ENCODE measurements around the gene ERC1. TPM values are rescaled to one million over a fixed set of nuclear protein-coding genes. Genes with fewer than 3 reads are reported as not detected.

ERC1 gene
- total RNA-seq, 1 experiment from 2014 or later: 40.4 TPM

DNA sequence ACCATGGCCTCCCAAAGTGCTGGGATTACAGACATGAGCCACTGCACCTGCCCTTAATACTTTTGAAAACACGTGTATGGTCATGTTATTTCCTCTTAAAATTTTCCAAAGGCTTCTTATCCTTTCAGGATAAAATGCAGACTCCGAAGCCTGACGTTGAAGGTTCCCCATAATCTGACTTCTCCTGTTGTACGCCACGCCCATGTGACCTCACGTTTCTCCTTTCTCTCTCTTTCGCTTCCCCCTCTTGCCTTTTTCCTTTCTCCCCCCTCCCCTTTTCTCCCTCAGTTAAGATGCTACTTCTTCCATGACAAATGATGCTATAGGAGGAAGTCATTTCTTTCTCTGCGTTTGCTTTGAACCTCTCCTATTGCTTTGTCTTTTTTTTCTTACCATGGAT, 337.4 kb downstream of the ERC1 start:
- H3K27ac ChIP-seq (ENCODE audit: low read length): no peak overlapping the region
- CTCF ChIA-PET: no interaction called here
- no peak overlapping the region for H3K4me3 ChIP-seq (ENCODE audit: low read depth in 2 of 2, low read length in 2 of 2)
- in situ Hi-C loops (cut with HindIII; ENCODE audit: low pct_unique_long_range_greater_than_20kb, low sequenced_read_pairs): no loop called here
- no peaks in the 10 kb centered on the region for H3K9me3 ChIP-seq (ENCODE audit: control insufficient read depth, insufficient read depth, low read depth, low read length)
- DNase-seq (ENCODE audit: low read depth, low spot score) (no peak), ATAC-seq (no peak)
- H3K4me1 ChIP-seq (ENCODE audit: control insufficient read depth, insufficient read depth, low read length): no peaks in the 10 kb centered on the region; the same call in 1 of the 2 replicates
- BruUV-seq (replicated peaks): no TSS peak
- H3K36me3 ChIP-seq (ENCODE audit: control insufficient read depth, insufficient read depth, low read length): no peaks in the 10 kb centered on the region; the same call in 1 of the 2 replicates
- no peaks in the 10 kb centered on the region for H3K27me3 ChIP-seq (ENCODE audit: control insufficient read depth, insufficient read depth, low read length)
- POLR2A ChIA-PET: no interaction called here
- TF ChIP-seq POLR2AphosphoS5 (IDR thresholded peaks at IDR 0.05; ENCODE audit: low read depth, low read length) (no peak), TCF7L2 (IDR thresholded peaks at IDR 0.05; ENCODE audit: low read depth, low read length) (no peak), SIN3A (IDR thresholded peaks at IDR 0.05; ENCODE audit: borderline replicate concordance, insufficient read depth, low read depth, low read length) (no peak)
- TF ChIP-seq, protein P1, sequence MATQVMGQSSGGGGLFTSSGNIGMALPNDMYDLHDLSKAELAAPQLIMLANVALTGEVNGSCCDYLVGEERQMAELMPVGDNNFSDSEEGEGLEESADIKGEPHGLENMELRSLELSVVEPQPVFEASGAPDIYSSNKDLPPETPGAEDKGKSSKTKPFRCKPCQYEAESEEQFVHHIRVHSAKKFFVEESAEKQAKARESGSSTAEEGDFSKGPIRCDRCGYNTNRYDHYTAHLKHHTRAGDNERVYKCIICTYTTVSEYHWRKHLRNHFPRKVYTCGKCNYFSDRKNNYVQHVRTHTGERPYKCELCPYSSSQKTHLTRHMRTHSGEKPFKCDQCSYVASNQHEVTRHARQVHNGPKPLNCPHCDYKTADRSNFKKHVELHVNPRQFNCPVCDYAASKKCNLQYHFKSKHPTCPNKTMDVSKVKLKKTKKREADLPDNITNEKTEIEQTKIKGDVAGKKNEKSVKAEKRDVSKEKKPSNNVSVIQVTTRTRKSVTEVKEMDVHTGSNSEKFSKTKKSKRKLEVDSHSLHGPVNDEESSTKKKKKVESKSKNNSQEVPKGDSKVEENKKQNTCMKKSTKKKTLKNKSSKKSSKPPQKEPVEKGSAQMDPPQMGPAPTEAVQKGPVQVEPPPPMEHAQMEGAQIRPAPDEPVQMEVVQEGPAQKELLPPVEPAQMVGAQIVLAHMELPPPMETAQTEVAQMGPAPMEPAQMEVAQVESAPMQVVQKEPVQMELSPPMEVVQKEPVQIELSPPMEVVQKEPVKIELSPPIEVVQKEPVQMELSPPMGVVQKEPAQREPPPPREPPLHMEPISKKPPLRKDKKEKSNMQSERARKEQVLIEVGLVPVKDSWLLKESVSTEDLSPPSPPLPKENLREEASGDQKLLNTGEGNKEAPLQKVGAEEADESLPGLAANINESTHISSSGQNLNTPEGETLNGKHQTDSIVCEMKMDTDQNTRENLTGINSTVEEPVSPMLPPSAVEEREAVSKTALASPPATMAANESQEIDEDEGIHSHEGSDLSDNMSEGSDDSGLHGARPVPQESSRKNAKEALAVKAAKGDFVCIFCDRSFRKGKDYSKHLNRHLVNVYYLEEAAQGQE (IDR thresholded peaks at IDR 0.05; ENCODE audit: insufficient read depth in 1 of 2, low read depth in 2 of 2, low read length in 1 of 2): no peak
- TF ChIP-seq, protein P2, sequence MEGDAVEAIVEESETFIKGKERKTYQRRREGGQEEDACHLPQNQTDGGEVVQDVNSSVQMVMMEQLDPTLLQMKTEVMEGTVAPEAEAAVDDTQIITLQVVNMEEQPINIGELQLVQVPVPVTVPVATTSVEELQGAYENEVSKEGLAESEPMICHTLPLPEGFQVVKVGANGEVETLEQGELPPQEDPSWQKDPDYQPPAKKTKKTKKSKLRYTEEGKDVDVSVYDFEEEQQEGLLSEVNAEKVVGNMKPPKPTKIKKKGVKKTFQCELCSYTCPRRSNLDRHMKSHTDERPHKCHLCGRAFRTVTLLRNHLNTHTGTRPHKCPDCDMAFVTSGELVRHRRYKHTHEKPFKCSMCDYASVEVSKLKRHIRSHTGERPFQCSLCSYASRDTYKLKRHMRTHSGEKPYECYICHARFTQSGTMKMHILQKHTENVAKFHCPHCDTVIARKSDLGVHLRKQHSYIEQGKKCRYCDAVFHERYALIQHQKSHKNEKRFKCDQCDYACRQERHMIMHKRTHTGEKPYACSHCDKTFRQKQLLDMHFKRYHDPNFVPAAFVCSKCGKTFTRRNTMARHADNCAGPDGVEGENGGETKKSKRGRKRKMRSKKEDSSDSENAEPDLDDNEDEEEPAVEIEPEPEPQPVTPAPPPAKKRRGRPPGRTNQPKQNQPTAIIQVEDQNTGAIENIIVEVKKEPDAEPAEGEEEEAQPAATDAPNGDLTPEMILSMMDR (IDR thresholded peaks at IDR 0.05): no peak
- intact Hi-C loops (cut with micrococcal nuclease; ENCODE audit: unreplicated experiment): no loop called here

DNA sequence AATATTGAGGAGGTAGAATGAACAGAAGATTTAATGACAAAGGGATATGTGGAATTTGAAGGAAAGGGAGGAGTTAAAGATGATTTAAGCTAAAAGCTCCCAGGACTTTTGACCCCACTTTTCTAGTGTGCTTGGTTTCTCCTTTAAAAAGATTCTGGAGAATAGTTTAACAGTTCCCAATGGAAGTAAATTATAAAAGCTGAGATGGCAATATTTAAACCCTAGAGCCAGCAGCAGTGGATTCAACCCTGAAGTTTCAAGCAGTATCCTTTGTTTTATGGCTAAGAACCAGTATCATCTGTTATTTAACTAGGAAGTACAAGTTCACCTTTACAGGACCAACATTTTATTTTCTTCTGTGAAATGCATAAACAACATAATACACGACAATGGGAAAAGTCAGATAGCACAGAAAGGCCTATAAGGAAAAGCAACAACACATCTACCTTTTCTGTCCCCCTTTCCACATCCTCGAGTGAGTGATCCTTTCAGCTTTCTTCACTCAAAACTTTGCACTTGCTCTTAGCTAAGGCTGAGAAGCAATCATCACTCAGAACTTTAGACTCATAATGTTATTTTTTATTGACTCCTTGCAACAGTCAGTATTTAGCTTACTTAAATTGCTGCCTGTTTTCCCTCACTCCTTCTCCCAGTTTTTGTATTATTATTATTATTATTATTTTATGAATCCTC, 338.9 kb downstream of the ERC1 start:
- Histone ChIP-seq H3K36me3 (ENCODE audit: control insufficient read depth, insufficient read depth, low read length) (no peaks in the 10 kb centered on the region; the same call in 1 of the 2 replicates), H3K4me3 (ENCODE audit: low read depth in 2 of 2, low read length in 2 of 2) (no peak overlapping the region), H3K27me3 (ENCODE audit: control insufficient read depth, insufficient read depth, low read length) (no peaks in the 10 kb centered on the region), H3K4me1 (ENCODE audit: control insufficient read depth, insufficient read depth, low read length) (no peaks in the 10 kb centered on the region; the same call in 1 of the 2 replicates), H3K9me3 (ENCODE audit: control insufficient read depth, insufficient read depth, low read depth, low read length) (no peaks in the 10 kb centered on the region), H3K27ac (ENCODE audit: low read length) (no peak overlapping the region)
- BruUV-seq (replicated peaks): no TSS peak
- POLR2A ChIA-PET: no interaction called here
- TF ChIP-seq, protein P2 (IDR thresholded peaks at IDR 0.05): no peak
- TF ChIP-seq, protein P1 (IDR thresholded peaks at IDR 0.05; ENCODE audit: insufficient read depth in 1 of 2, low read depth in 2 of 2, low read length in 1 of 2): no peak
- TF ChIP-seq TCF7L2 (IDR thresholded peaks at IDR 0.05; ENCODE audit: low read depth, low read length) (no peak), SIN3A (IDR thresholded peaks at IDR 0.05; ENCODE audit: borderline replicate concordance, insufficient read depth, low read depth, low read length) (no peak), POLR2AphosphoS5 (IDR thresholded peaks at IDR 0.05; ENCODE audit: low read depth, low read length) (no peak)
- in situ Hi-C loops (cut with HindIII; ENCODE audit: low pct_unique_long_range_greater_than_20kb, low sequenced_read_pairs) (no loop called here), intact Hi-C loops (cut with micrococcal nuclease; ENCODE audit: unreplicated experiment) (no loop called here)
- CTCF ChIA-PET: no interaction called here
- DNase-seq (ENCODE audit: low read depth, low spot score) (no peak), ATAC-seq (no peak)
